Retina (tissue), 1 donor: ENCODE results near the gene MSLN.
"Not testable (repeated sequence)": the region's sequence is repeated elsewhere in the genome, so short reads cannot be mapped to it uniquely, and the experiment has no call there.

Experiments used
- DNase-seq: peaks from one replicate; pipeline ENCODE4 v3.0.0-alpha.2; 2016

MSLN gene

GRCh38 chr16:761625-762513, 1.3 kb downstream of the MSLN start:
- no peak for DNase-seq

GRCh38 chr16:762595-763268, 2.2 kb downstream of the MSLN start:
- DNase-seq = no peak

- DNase-seq = no peak
Observed at GRCh38 chr16:763369-764183, 3.0 kb downstream of the MSLN start.

- no peak for DNase-seq
Observed at GRCh38 chr16:764184-764750, 3.7 kb downstream of the MSLN start.

- no peak for DNase-seq
Observed at GRCh38 chr16:764848-765487, 4.4 kb downstream of the MSLN start.

GRCh38 chr16:765488-765865, 4.9 kb downstream of the MSLN start:
- no peak for DNase-seq

- no peak for DNase-seq
Observed at GRCh38 chr16:766008-766819, 5.7 kb downstream of the MSLN start.

- no peak for DNase-seq
Observed at GRCh38 chr16:766820-767640, 6.5 kb downstream of the MSLN start.

- DNase-seq = no peak
Observed at GRCh38 chr16:767743-768235, 7.3 kb downstream of the MSLN start.

- DNase-seq = no peak
Observed at GRCh38 chr16:768428-768827, 7.9 kb downstream of the MSLN start.

GRCh38 chr16:769184-769784, 8.8 kb downstream of the MSLN start:
- no peak for DNase-seq

- DNase-seq = no peak
Observed at GRCh38 chr16:769934-770333, 9.4 kb downstream of the MSLN start.

GRCh38 chr16:770411-770810, 9.9 kb downstream of the MSLN start:
- DNase-seq = no peak

GRCh38 chr16:772959-773358, 12.4 kb downstream of the MSLN start:
- no peak for DNase-seq

- no peak for DNase-seq
Observed at GRCh38 chr16:774086-775001, 13.8 kb downstream of the MSLN start.

- no peak for DNase-seq
Observed at GRCh38 chr16:775236-775796, 14.8 kb downstream of the MSLN start.

- not testable (repeated sequence) for DNase-seq
Observed at GRCh38 chr16:776298-776697, 15.8 kb downstream of the MSLN start.

GRCh38 chr16:776824-777223, 16.3 kb downstream of the MSLN start:
- DNase-seq = no peak

GRCh38 chr16:777826-778225, 17.3 kb downstream of the MSLN start:
- DNase-seq = no peak
